Suppressor macrophage treated with lipopolysaccharide for 1 hour (primary cell): ENCODE results near the gene IRF8.
"Not testable (repeated sequence)": the region's sequence is repeated elsewhere in the genome, so short reads cannot be mapped to it uniquely, and the experiment has no call there.

Experiments used
- DNase-seq, 3 donors: peaks; one replicate each; pipeline ENCODE4 v3.0.0-alpha.2; 2020 to 2022

The IRF8 gene

GRCh38 chr16:85894266-85894665, 4.7 kb upstream of the IRF8 start:
- DNase-seq: peak in 1 of 3 donors; percentile 28

- DNase-seq: peak; percentile 69 to 87 (median 73)
Observed at GRCh38 chr16:85897382-85897781, 1.6 kb upstream of the IRF8 start.

- no peak for DNase-seq
Observed at GRCh38 chr16:85899444-85899843, 482 bp downstream of the IRF8 start.

- DNase-seq: peak in 2 of 3 donors; percentile 58 to 60
Observed at GRCh38 chr16:85900027-85900792, 1.2 kb downstream of the IRF8 start.

- DNase-seq: no peak
Observed at GRCh38 chr16:85901110-85901509, 2.1 kb downstream of the IRF8 start.

- DNase-seq: peak; percentile 64 to 86 (median 66)
Observed at GRCh38 chr16:85901773-85902365, 2.9 kb downstream of the IRF8 start.

- DNase-seq: no peak
Observed at GRCh38 chr16:85902366-85903155, 3.6 kb downstream of the IRF8 start.

GRCh38 chr16:85903559-85903958, 4.6 kb downstream of the IRF8 start:
- DNase-seq: no peak

- DNase-seq: peak in 2 of 3 donors; percentile 64 to 71
Observed at GRCh38 chr16:85905110-85906095, 6.4 kb downstream of the IRF8 start.

- DNase-seq: no peak
Observed at GRCh38 chr16:85906349-85906748, 7.4 kb downstream of the IRF8 start.

GRCh38 chr16:85907231-85907630, 8.3 kb downstream of the IRF8 start:
- not testable (repeated sequence) for DNase-seq

- DNase-seq: peak in 1 of 3 donors; percentile 45
Observed at GRCh38 chr16:85908444-85908843, 9.5 kb downstream of the IRF8 start.

- peak; percentile 69 to 81 (median 81) for DNase-seq
Observed at GRCh38 chr16:85908889-85909589, 10.1 kb downstream of the IRF8 start.

- peak in 1 of 3 donors; percentile 50 for DNase-seq
Observed at GRCh38 chr16:85909932-85910853, 11.2 kb downstream of the IRF8 start.

GRCh38 chr16:85910854-85911247, 11.9 kb downstream of the IRF8 start:
- no peak for DNase-seq

GRCh38 chr16:85911251-85911930, 12.4 kb downstream of the IRF8 start:
- peak in 2 of 3 donors; percentile 75 to 76 for DNase-seq

GRCh38 chr16:85912211-85912974, 13.4 kb downstream of the IRF8 start:
- DNase-seq: peak; percentile 68 to 82 (median 80)

GRCh38 chr16:85913141-85913601, 14.2 kb downstream of the IRF8 start:
- DNase-seq: no peak
